IPS-18c (cell line): ENCODE results near the gene SLC6A6.

Source experiments
- H3K4me3 ChIP-seq: 2 replicates; pipeline ENCODE4 v1.7.0; 2013; ENCODE audit warnings: low read depth, mild to moderate bottlenecking, low read length, moderate library complexity; ENCODE audit not compliant: insufficient read depth
- H3K9me3 ChIP-seq: one replicate; pipeline ENCODE4 v1.6.1; 2013; ENCODE audit warnings: mild to moderate bottlenecking, low read length, moderate library complexity; ENCODE audit not compliant: control insufficient read depth, insufficient read depth

The SLC6A6 gene

GRCh38 chr3:14424711-14425580 is 22.5 kb downstream of the SLC6A6 start:
- Histone ChIP-seq H3K4me3 (no peak overlapping the region), H3K9me3 (no peaks in the 10 kb centered on the region)

GRCh38 chr3:14425581-14426304 is 23.3 kb downstream of the SLC6A6 start:
- Histone ChIP-seq H3K4me3 (no peak overlapping the region), H3K9me3 (no peaks in the 10 kb centered on the region)

DNA sequence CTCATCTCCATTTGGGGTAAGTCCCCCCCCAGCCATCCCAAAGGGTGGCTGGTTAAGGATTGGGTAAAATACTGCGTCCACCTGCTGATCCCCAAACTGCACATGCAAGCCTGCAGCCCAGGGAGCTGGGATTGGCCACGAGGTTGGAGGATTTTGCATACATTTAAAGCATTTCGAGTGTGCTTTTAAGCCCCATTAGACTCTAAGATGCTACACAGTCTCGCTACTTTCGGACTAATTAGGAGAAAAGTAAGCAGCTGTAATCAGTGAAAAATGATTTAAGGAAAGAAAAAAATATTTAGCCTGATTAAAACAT is 23.9 kb downstream of the SLC6A6 start:
- no peak overlapping the region for H3K4me3 ChIP-seq

DNA sequence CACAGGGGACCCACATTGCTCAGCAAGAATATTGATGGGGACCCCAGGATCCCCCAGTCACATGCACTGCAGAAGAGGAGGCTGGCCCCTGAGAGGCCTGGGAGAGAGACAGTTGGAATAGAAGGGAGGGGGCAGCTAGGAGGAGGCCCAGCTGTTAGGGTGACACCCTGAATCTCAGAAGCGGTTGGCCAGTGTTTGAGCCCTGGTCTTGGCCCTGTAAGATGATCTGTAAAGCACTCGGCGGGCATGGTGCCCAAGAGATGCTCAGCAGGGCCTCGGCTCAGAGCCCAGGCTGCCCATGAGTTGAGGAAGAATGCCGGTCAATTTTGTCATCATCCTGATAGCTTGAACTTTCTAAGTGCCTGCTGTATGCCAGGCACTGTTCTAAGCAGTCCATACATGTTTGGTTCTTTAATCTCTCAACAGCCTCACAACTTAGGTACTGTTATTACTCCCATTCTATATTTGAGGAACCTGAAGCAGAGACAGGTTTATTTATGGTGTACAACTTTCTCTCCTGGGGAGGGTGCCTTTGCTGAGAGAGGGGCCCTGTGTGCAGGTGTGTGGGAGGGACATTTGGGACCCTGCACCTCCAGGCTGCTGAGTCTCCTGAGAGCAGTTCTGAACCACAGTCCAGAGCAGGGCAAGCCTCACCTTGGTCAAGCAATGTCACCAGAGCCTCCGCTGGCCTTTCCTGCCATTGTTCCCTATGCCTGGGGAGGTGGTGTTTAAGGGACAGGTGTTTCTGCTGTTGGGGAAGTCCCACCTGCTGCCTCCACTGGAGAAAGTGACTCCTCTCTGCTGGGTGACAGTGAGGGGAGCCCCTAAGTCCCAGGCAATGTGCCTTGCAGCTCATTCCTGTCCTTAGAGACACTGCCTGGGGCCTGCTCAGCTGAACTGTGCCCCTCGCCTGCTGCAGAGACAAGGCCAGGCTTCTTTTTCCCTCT is 26.0 kb downstream of the SLC6A6 start:
- Histone ChIP-seq H3K9me3 (no peaks in the 10 kb centered on the region), H3K4me3 (no peak overlapping the region)

More for the DNA sequence above, 23.9 kb downstream of the SLC6A6 start:
- H3K9me3 ChIP-seq, result no peaks in the 10 kb centered on the region

- Histone ChIP-seq H3K9me3 (no peaks in the 10 kb centered on the region), H3K4me3 (no peak overlapping the region)
These were observed 26.8 kb downstream of the SLC6A6 start for GRCh38 chr3:14429237-14429636.

DNA sequence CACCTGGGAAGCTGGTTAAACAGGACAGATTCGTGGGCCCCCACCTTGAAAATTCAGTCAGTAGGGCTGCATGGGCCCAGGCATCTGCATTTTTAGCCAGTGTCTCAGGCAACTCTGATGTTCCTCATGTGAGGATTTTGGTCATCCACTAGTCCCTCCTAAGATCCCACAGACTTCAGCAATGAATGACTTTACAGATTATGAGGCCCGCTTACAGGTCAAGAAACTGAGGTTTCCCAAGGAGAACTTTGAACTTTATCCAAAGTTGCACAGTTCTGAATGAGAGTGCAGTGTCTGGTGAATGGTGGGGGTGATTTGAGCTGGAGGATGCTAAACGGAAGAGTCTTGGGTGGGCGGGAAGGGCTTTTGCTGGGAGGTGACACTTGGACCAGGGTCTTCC is 27.2 kb downstream of the SLC6A6 start:
- no peak overlapping the region for H3K4me3 ChIP-seq

DNA sequence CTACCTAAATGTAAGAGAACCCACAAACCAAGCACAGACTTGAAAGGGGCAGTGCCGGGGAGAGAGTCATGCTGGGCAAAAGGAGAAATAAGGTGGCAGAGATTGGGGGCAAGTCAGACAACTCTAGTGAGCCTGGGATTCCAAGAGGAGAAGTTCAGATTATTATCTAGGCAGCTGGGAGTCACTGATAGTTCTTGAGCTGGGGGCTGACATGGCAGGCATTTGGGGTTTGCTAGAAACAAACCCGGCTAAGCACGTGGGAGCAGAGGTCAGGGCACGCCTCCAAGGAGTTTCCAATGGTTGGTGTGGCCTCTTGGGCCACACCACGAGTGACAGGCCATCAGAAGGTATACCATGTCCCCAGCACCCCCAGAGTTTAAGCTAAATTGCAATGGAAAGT is 27.6 kb downstream of the SLC6A6 start:
- Histone ChIP-seq H3K9me3 (no peaks in the 10 kb centered on the region), H3K4me3 (no peak overlapping the region)

More for the DNA sequence above, 27.2 kb downstream of the SLC6A6 start:
- H3K9me3 ChIP-seq, result no peaks in the 10 kb centered on the region

DNA sequence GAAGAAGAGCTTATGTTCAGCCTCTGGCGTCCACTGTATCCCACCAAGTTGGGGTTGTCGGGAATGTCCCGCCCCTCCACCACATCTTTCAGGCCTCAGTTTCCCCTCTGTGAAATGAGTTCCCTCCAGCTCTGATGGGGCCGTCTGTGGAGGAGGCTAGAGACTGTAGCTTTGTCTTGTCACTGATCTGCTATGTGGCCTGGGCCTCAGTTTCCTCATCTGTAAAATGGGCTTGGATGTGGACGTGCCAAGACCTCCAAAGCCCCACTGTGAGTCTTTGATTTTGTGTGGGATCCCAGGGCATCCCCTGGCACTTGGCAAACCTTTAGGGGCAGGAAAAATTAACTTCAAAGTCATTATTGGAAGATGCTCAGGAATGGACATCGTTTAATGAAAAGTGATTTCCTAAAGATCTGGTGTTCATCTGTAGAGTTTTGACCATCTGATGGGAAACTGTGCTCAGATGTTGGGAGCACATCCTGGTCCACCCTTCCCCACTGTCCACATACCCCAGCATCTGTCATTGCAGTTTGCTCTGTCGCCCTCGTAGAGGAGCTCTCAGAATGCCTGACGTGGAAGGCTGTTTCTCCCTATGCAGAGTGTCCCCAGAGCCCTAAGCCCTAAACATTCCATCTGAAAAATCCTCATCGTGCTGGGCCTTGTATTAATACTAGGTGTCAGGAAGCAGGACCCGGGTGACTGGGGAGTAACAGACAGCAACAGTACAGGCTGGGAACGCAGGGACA is 28.5 kb downstream of the SLC6A6 start:
- no peak overlapping the region for H3K4me3 ChIP-seq
- H3K9me3 ChIP-seq, result no peaks in the 10 kb centered on the region

GRCh38 chr3:14431452-14431916 is 29.1 kb downstream of the SLC6A6 start:
- H3K4me3 ChIP-seq, result no peak overlapping the region
- no peaks in the 10 kb centered on the region for H3K9me3 ChIP-seq

- Histone ChIP-seq H3K9me3 (no peaks in the 10 kb centered on the region), H3K4me3 (no peak overlapping the region)
These were observed 29.8 kb downstream of the SLC6A6 start for GRCh38 chr3:14431917-14432834.

DNA sequence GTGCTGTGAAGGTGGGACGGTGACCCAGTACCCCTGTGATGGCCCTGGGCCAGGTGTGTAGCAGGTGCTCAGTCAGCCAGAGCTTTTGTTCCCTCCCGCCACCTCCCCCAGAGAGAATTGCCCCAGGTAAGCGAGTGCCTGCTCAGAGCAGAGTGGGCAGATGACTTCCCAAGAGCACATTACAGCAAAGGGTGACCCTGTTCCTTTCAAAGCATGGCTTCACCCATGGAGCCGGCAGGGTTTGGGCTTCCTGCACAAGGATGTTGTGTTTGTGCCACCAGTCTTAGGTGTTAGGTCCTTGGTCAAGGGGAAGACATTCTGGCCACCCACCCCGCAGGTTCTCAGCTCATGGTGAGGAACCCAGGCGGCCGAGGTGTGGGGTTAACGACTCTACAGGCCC is 30.7 kb downstream of the SLC6A6 start:
- Histone ChIP-seq H3K9me3 (no peaks in the 10 kb centered on the region), H3K4me3 (no peak overlapping the region)

GRCh38 chr3:14434126-14434497 is 31.7 kb downstream of the SLC6A6 start:
- Histone ChIP-seq H3K9me3 (no peaks in the 10 kb centered on the region), H3K4me3 (no peak overlapping the region)

GRCh38 chr3:14434498-14435151 is 32.2 kb downstream of the SLC6A6 start:
- Histone ChIP-seq H3K4me3 (no peak overlapping the region), H3K9me3 (no peaks in the 10 kb centered on the region)

DNA sequence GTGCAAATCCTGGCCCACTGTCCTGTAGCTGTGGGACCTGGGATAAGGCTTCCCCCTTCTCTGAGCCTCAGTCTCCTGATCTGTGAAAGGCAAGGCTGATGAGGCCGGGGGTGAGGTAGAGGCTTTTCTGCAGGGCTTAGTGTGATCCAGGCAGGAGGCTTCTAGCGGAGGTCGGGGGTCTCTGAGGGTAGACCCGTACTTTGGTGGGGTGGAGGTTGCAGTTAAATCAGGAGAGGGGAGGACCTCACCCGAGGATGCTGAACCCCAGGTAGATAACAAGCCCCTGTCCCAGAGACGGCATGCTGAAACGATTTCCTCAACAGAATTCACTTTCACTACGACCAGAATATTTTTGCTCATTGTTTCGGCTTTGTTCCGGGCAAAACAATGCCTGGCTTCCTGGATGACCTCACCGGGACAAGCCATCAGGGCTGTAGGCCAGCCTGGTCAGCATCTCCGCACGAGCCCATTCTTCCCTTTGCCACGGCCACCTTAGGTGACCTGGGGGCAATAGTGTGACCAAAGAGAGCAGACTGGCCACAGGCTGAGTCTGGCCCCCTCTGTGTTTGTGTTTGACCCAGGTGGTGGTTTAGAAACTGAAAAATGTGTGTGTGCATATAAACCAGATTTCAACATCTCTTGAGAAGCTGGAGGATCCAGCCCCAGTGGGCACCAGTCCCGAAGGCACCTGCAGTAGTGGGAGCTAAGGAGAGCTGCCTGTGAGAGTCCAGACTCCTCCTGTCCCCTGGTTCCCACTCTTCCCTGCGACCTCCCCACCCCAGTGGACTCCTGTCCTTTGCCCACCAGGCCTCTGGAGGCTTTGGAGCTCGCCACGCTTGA is 33.0 kb downstream of the SLC6A6 start:
- Histone ChIP-seq H3K9me3 (no peaks in the 10 kb centered on the region), H3K4me3 (no peak overlapping the region)

DNA sequence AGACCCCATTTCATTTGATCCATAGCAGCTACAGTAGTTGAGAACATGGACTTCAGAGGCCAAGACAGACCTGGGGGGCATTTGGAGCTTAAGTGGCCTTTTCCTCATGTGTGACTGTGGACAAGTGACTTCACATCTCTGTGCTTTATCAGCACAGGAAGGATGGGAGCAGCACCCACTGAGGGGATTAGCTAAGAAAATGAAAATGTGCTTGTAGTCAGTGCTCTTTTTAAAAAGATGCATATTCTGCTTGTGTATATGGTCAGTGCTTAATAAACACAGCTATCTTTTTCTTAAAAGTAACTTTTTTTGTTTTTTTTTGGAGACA is 34.5 kb downstream of the SLC6A6 start:
- Histone ChIP-seq H3K9me3 (no peaks in the 10 kb centered on the region), H3K4me3 (no peak overlapping the region)
